Trophoblast cell (in vitro differentiated cells and primary cell): ENCODE results near the gene COL5A2.
A peak's percentile ranks its signal among the peaks of the same experiment; 100 is the strongest.

ENCODE experiments used
- DNase-seq, 2 donors: peaks; one replicate each; pipeline ENCODE4 v3.0.0-alpha.2; 2016
- H2AFZ ChIP-seq: 2 replicates; pipeline ENCODE4 v1.6.1; 2013; ENCODE audit warnings: low read length, moderate library complexity, mild to moderate bottlenecking; ENCODE audit not compliant: insufficient read depth, poor library complexity
- H2AK5ac ChIP-seq: 2 replicates; pipeline ENCODE4 v1.6.1; 2013; ENCODE audit warnings: mild to moderate bottlenecking, low read length
- H2BK120ac ChIP-seq: 2 replicates; pipeline ENCODE4 v1.6.1; 2013; ENCODE audit warnings: low read length, mild to moderate bottlenecking, moderate library complexity; ENCODE audit not compliant: insufficient read depth, poor library complexity
- H2BK12ac ChIP-seq: 2 replicates; pipeline ENCODE4 v1.6.1; 2013; ENCODE audit warnings: mild to moderate bottlenecking, low read length, moderate library complexity
- H2BK5ac ChIP-seq: 2 replicates; pipeline ENCODE4 v1.6.1; 2013; ENCODE audit warnings: low read length, low read depth, moderate library complexity, mild to moderate bottlenecking; ENCODE audit not compliant: poor library complexity
- H3K14ac ChIP-seq: 2 replicates; pipeline ENCODE4 v1.6.1; 2013; ENCODE audit warnings: mild to moderate bottlenecking, low read length
- H3K18ac ChIP-seq: 2 replicates; pipeline ENCODE4 v1.6.1; 2013; ENCODE audit warnings: mild to moderate bottlenecking, low read length
- H3K23ac ChIP-seq: 2 replicates; pipeline ENCODE4 v1.6.1; 2013; ENCODE audit warnings: low read length
- H3K27ac ChIP-seq: 2 replicates; pipeline ENCODE4 v1.5.1; 2013; ENCODE audit warnings: low read depth, mild to moderate bottlenecking, inconsistent platforms, low read length, moderate library complexity
- H3K27me3 ChIP-seq: 2 replicates; pipeline ENCODE4 v1.6.1; 2013; ENCODE audit warnings: inconsistent platforms, mild to moderate bottlenecking, low read length, moderate library complexity; ENCODE audit not compliant: insufficient read depth
- H3K36me3 ChIP-seq, 2 experiments: 1 replicate in 1 of 2; 2 replicates in 1 of 2; pipeline ENCODE4 v1.6.1; 2013; ENCODE audit warnings: low read length in 2 of 2, mild to moderate bottlenecking in 2 of 2, moderate library complexity in 1 of 2; ENCODE audit not compliant: insufficient read depth in 2 of 2, control insufficient read depth in 1 of 2
- H3K4ac ChIP-seq: 2 replicates; pipeline ENCODE4 v1.6.1; 2013; ENCODE audit warnings: low read depth, mild to moderate bottlenecking, low read length, moderate library complexity
- H3K4me1 ChIP-seq, 2 experiments: 1 replicate in 1 of 2; 2 replicates in 1 of 2; pipeline ENCODE4 v1.6.1; 2013; ENCODE audit warnings: low read length in 2 of 2, mild to moderate bottlenecking in 2 of 2, moderate library complexity in 1 of 2; ENCODE audit not compliant: insufficient read depth in 2 of 2, control insufficient read depth in 1 of 2
- H3K4me2 ChIP-seq: 2 replicates; pipeline ENCODE4 v1.6.1; 2013; ENCODE audit warnings: inconsistent platforms, mild to moderate bottlenecking, low read length, moderate library complexity
- H3K4me3 ChIP-seq: 2 replicates; pipeline ENCODE4 v1.5.1; 2013; ENCODE audit warnings: mild to moderate bottlenecking, low read depth, low read length, inconsistent platforms
- H3K79me1 ChIP-seq: one replicate; pipeline ENCODE4 v1.6.1; 2013; ENCODE audit warnings: low read length
- H3K79me2 ChIP-seq: 2 replicates; pipeline ENCODE4 v1.6.1; 2013; ENCODE audit warnings: low read length, mild to moderate bottlenecking; ENCODE audit not compliant: control insufficient read depth, insufficient read depth, poor library complexity
- H3K9ac ChIP-seq: 2 replicates; pipeline ENCODE4 v1.6.1; 2013; ENCODE audit warnings: mild to moderate bottlenecking, low read length
- H3K9me3 ChIP-seq: 2 replicates; pipeline ENCODE4 v1.6.1; 2013; ENCODE audit warnings: low read depth, mild to moderate bottlenecking, control low read depth, inconsistent platforms, low read length; ENCODE audit not compliant: insufficient read depth
- H4K12ac ChIP-seq: 2 replicates; pipeline ENCODE4 v1.6.1; 2013; ENCODE audit warnings: low read depth, mild to moderate bottlenecking, low read length, moderate library complexity
- H4K8ac ChIP-seq: 2 replicates; pipeline ENCODE4 v1.6.1; 2013; ENCODE audit warnings: low read depth, mild to moderate bottlenecking, low read length, moderate library complexity
- H4K91ac ChIP-seq: one replicate; pipeline ENCODE4 v1.6.1; 2013; ENCODE audit warnings: low read depth, mild to moderate bottlenecking, low read length, moderate library complexity
- WGBS: extraction: QIAGEN DNeasy Blood & Tissue Kit; methylation state at CpG from one replicate; pipeline ENCODE4 v1.1.7; 2013; ENCODE audit warnings: missing lambda C conversion rate; ENCODE audit not compliant: insufficient read length, insufficient coverage; ENCODE audit errors: extremely low coverage; 5-methylcytosine and 5-hydroxymethylcytosine counted together

Gene COL5A2

GRCh38 chr2:189086710-189087109 is 92.9 kb downstream of the COL5A2 start:
- Histone ChIP-seq H3K4ac (no peak overlapping the region), H3K79me1 (no peaks in the 10 kb centered on the region), H3K18ac (no peak overlapping the region), H3K36me3 (peaks cover 2 to 3% of the 10 kb centered on the region in 2 experiments), H3K4me3 (no peak overlapping the region), H2BK120ac (no peak overlapping the region), H2BK5ac (no peak overlapping the region), H4K8ac (no peak overlapping the region), H3K79me2 (no peaks in the 10 kb centered on the region), H3K27ac (no peak overlapping the region), H3K9me3 (no peaks in the 10 kb centered on the region), H3K14ac (no peak overlapping the region), H2BK12ac (no peak overlapping the region), H2AFZ (no peak overlapping the region), H4K12ac (no peak overlapping the region), H3K9ac (no peak overlapping the region), H4K91ac (no peak overlapping the region), H3K23ac (no peak overlapping the region), H3K27me3 (no peaks in the 10 kb centered on the region), H3K4me1 (no peaks in the 10 kb centered on the region), H2AK5ac (no peak overlapping the region), H3K4me2 (no peak overlapping the region)
- no CpG with 5 or more reads among the region's 2 CpGs for WGBS
- peak in 1 of 2 donors; percentile 28 for DNase-seq

- Histone ChIP-seq H3K4ac (no peak overlapping the region), H2BK12ac (no peak overlapping the region), H3K27me3 (no peaks in the 10 kb centered on the region), H3K4me2 (no peak overlapping the region), H4K8ac (no peak overlapping the region), H3K79me2 (no peaks in the 10 kb centered on the region), H2BK5ac (no peak overlapping the region), H3K4me1 (no peaks in the 10 kb centered on the region), H3K27ac (no peak overlapping the region), H2BK120ac (no peak overlapping the region), H3K36me3 (peaks cover 2 to 3% of the 10 kb centered on the region in 2 experiments), H2AFZ (no peak overlapping the region), H3K18ac (no peak overlapping the region), H4K12ac (no peak overlapping the region), H4K91ac (no peak overlapping the region), H3K23ac (no peak overlapping the region), H3K79me1 (no peaks in the 10 kb centered on the region), H3K4me3 (no peak overlapping the region), H3K14ac (no peak overlapping the region), H3K9ac (no peak overlapping the region), H3K9me3 (no peaks in the 10 kb centered on the region), H2AK5ac (no peak overlapping the region)
- no peak for DNase-seq
- no CpG with 5 or more reads among the region's 2 CpGs for WGBS
These were observed 93.3 kb downstream of the COL5A2 start for GRCh38 chr2:189086250-189086649.

- Histone ChIP-seq H3K4me2 (no peak overlapping the region), H3K27ac (no peak overlapping the region), H4K91ac (no peak overlapping the region), H3K9ac (no peak overlapping the region), H3K79me2 (no peaks in the 10 kb centered on the region), H3K9me3 (no peaks in the 10 kb centered on the region), H2AFZ (no peak overlapping the region), H4K12ac (no peak overlapping the region), H3K79me1 (no peaks in the 10 kb centered on the region), H2BK12ac (no peak overlapping the region), H3K36me3 (peaks cover 2 to 3% of the 10 kb centered on the region in 2 experiments), H2AK5ac (no peak overlapping the region), H3K4me1 (no peaks in the 10 kb centered on the region), H3K27me3 (no peaks in the 10 kb centered on the region), H4K8ac (no peak overlapping the region), H2BK120ac (no peak overlapping the region), H3K23ac (no peak overlapping the region), H3K14ac (no peak overlapping the region), H3K4me3 (no peak overlapping the region), H2BK5ac (no peak overlapping the region), H3K18ac (no peak overlapping the region), H3K4ac (no peak overlapping the region)
- DNase-seq, result no peak
- no CpG with 5 or more reads among the region's 3 CpGs for WGBS
These were observed 96.0 kb downstream of the COL5A2 start for GRCh38 chr2:189083606-189084005.

- Histone ChIP-seq H3K9me3 (no peaks in the 10 kb centered on the region), H3K4me3 (no peak overlapping the region), H3K36me3 (peaks cover 2 to 3% of the 10 kb centered on the region in 2 experiments), H3K9ac (no peak overlapping the region), H4K12ac (no peak overlapping the region), H3K14ac (no peak overlapping the region), H3K23ac (no peak overlapping the region), H3K79me1 (no peaks in the 10 kb centered on the region), H2AFZ (no peak overlapping the region), H3K27me3 (no peaks in the 10 kb centered on the region), H3K4me1 (no peaks in the 10 kb centered on the region), H3K4ac (no peak overlapping the region), H3K27ac (no peak overlapping the region), H2BK5ac (no peak overlapping the region), H3K79me2 (no peaks in the 10 kb centered on the region), H2BK12ac (no peak overlapping the region), H2AK5ac (no peak overlapping the region), H4K8ac (no peak overlapping the region), H2BK120ac (no peak overlapping the region), H4K91ac (no peak overlapping the region), H3K18ac (no peak overlapping the region), H3K4me2 (no peak overlapping the region)
- DNase-seq, result no peak
- no CpG with 5 or more reads among the region's 2 CpGs for WGBS
These were observed 96.5 kb downstream of the COL5A2 start for GRCh38 chr2:189083106-189083505.
